Esophagus squamous epithelium (tissue), 4 donors: Measurements from ENCODE around the gene PRKAB2.

Experiments
- POLR2A ChIP-seq, 4 donors: fragments of 450-650 bp; IDR thresholded peaks; one replicate each; pipeline ENCODE4 v1.6.1; 2017; ENCODE audit warnings: antibody characterized with exemption in 4 of 4, mild to moderate bottlenecking in 4 of 4, moderate library complexity in 3 of 4
- TF ChIP-seq, protein P1 (sequence below), 6 experiments: fragments of 450-650 bp in 4 of 6; fragments of 200-600 bp in 2 of 6; sonication (generic) in 2 of 6; IDR thresholded peaks; one replicate each; pipeline ENCODE4 v1.5.1; 2016 to 2019; ENCODE audit warnings: antibody characterized with exemption in 6 of 6, mild to moderate bottlenecking in 4 of 6, moderate library complexity in 4 of 6

DNA sequence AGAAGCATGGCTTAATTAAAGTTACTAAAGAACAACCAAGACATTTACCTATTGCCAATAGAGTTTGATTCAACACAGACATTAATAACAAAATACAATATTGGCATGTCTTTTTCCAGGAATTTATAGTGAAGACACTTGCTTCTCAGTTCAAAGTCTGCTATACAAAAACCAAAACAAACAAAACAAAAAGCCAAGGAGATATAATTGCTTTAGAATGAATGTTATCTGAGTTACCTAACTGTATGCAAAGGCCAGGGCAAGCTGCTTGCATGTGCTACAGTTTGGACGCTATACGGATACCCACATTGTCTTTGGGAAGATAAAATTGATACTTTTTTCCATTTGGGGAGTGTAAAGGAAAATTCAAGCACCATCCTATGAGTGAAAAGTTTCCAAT, 39.3 kb upstream of the PRKAB2 start:
- TF ChIP-seq, protein P1, sequence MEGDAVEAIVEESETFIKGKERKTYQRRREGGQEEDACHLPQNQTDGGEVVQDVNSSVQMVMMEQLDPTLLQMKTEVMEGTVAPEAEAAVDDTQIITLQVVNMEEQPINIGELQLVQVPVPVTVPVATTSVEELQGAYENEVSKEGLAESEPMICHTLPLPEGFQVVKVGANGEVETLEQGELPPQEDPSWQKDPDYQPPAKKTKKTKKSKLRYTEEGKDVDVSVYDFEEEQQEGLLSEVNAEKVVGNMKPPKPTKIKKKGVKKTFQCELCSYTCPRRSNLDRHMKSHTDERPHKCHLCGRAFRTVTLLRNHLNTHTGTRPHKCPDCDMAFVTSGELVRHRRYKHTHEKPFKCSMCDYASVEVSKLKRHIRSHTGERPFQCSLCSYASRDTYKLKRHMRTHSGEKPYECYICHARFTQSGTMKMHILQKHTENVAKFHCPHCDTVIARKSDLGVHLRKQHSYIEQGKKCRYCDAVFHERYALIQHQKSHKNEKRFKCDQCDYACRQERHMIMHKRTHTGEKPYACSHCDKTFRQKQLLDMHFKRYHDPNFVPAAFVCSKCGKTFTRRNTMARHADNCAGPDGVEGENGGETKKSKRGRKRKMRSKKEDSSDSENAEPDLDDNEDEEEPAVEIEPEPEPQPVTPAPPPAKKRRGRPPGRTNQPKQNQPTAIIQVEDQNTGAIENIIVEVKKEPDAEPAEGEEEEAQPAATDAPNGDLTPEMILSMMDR (IDR thresholded peaks at IDR 0.05) = no peak
- TF ChIP-seq POLR2A (IDR thresholded peaks at IDR 0.05) = no peak
